Heart right ventricle (tissue), 16 donors: ENCODE measurements around the gene LLGL1. TPM values are rescaled to one million over a fixed set of nuclear protein-coding genes. Genes with fewer than 3 reads are reported as not detected.

Experiments used
- ATAC-seq, 8 donors: fragments of 200-7000 bp; cut with Tn5 transposase; one replicate each; pipeline ENCODE4 v1.9.1; 2020; ENCODE audit warnings: mild to moderate bottlenecking in 8 of 8, moderate library complexity in 8 of 8, moderate number of reproducible peaks in 1 of 8
- DNase-seq, 2 donors: peaks; one replicate each; pipeline ENCODE4 v3.0.0-alpha.2; 2020
- H3K27ac ChIP-seq, 10 donors: fragments of 200-600 bp; sonication (generic) in 2 of 10; one replicate each; pipeline versions ENCODE4 v1.5.0 to v1.8.0; 2020 to 2022; ENCODE audit warnings: mild to moderate bottlenecking in 3 of 10
- H3K27me3 ChIP-seq, 7 donors: fragments of 200-600 bp; one replicate each; pipeline ENCODE4 v1.8.0; 2021 to 2022; ENCODE audit warnings: mild to moderate bottlenecking in 2 of 7
- H3K36me3 ChIP-seq, 9 donors: fragments of 200-600 bp; sonication (generic) in 1 of 9; one replicate each; pipeline versions ENCODE4 v1.5.0 to v1.8.0; 2020 to 2022; ENCODE audit warnings: mild to moderate bottlenecking in 2 of 9
- H3K4me1 ChIP-seq, 9 donors: fragments of 200-600 bp; sonication (generic) in 1 of 9; one replicate each; pipeline versions ENCODE4 v1.5.0 to v1.8.0; 2020 to 2022; ENCODE audit warnings: mild to moderate bottlenecking in 4 of 9
- H3K4me3 ChIP-seq, 10 donors: fragments of 200-600 bp; sonication (generic) in 2 of 10; one replicate each; pipeline versions ENCODE4 v1.5.0 to v1.8.0; 2020 to 2022; ENCODE audit warnings: mild to moderate bottlenecking in 7 of 10, moderate library complexity in 2 of 10
- H3K9me3 ChIP-seq, 11 donors: fragments of 200-600 bp in 10 of 11; sonication (generic) in 2 of 11; one replicate each; pipeline versions ENCODE4 v1.5.0 to v1.8.0; 2013 to 2022; ENCODE audit warnings: mild to moderate bottlenecking in 2 of 11, control low read depth in 1 of 11, moderate library complexity in 1 of 11
- WGBS, 2 donors: extraction: QIAGEN DNeasy Blood & Tissue Kit; methylation state at CpG; one replicate each; pipeline ENCODE4 v1.1.7; 2013; ENCODE audit warnings: inconsistent platforms in 1 of 2; 5-methylcytosine and 5-hydroxymethylcytosine counted together
- intact Hi-C, 10 donors: fragments of 100-400 bp; cut with DNase I; formaldehyde crosslinking; loops; one replicate each; pipeline versions ENCODE4 v1.11.1 to v1.14.2; 2022
- polyA plus RNA-seq, 2 donors: library from polyadenylated mRNA; stranded (reverse); fragments of 200-250 nt; gene quantifications; one replicate each; pipeline ENCODE4 v1.2.3, GENCODE V29; 2013
- total RNA-seq, 10 donors: library from RNA; stranded (reverse); fragmentation: NEBNext Ultra II Directional in 3 of 10; extraction: Animal tissue kit (Norgen Biotek cat#: 25700) in 3 of 10; gene quantifications; one replicate each; pipeline versions ENCODE4 v1.2.1 to v1.2.4, GENCODE V29; 2021 to 2023
- TF ChIP-seq, protein P1 (sequence below), 9 donors: fragments of 200-600 bp; sonication (generic) in 2 of 9; IDR thresholded peaks; one replicate each; pipeline versions ENCODE4 v1.5.0 to v1.8.0; 2021 to 2022; ENCODE audit warnings: antibody characterized with exemption in 9 of 9, mild to moderate bottlenecking in 5 of 9, moderate library complexity in 1 of 9
- donor health status: Arrhythmogenic right ventricular cardiomyopathy.
- donor health status: ischemic (EF 13 %, LVEDD 7.1; RV severe dilation, severe dysfunction).
- donor health status: healthy with polysubstance abuse.
- donor health status: DM: no; HTN: yes; CAD: no.
- donor health status: DM: no; HTN: no; CAD: no.
- donor health status: ischemic (EF 25% LVEDD 6.9; RV normal size, moderate dysfunction).
- donor health status: ischemic (EF 25% LVEDD 5.7; RV mildly dilated, moderate dysfunction).
- donor health status: healthy.
- donor health status: DM: yes; HTN: yes; CAD: no.
- donor health status: Ischemic cardiomyopathy.
- donor health status: ischemic (EF 35%, LVEDD 5.7; RV mildly dilated, moderate dysfunction).
- donor health status: nonischemic (EF 11% LVEDD 7.7; RV severe dilation, severe dysfunction).
- donor health status: DM: yes; HTN: yes; CAD: no.
- donor health status: PGD.
- donor health status: ischemic (EF 29% LVEDD 5.4; RV normal size, mild dysfunction).
- donor health status: nonischemic (EF 23%, LVEDD 6.1; RV moderate dilation, normal function).

LLGL1 gene
- total and polyA plus RNA-seq, 12 donors = 5.8 to 12.4 (median 8.6) TPM

DNA sequence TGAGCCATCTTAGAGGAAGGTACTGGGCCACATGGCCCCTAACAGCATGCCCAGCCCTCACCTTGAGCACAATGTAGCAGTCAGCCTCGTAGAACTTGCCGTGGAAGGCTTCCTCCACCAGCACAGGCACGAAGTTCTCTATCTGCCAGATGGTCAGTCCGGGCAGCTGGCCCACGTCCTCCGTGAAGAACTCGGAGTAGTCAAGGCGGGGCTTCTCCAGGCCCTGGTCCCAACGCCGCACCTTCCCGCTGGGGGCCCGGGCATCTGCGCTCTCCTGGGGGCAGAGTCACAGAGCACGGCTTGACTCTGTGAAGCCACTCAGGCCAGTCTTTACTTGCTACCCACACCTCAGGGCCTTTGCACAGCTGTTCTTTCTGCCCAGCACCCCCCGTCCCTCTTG is 25.8 kb downstream of the LLGL1 start:
- intact Hi-C loops = no loop called here
- ATAC-seq (no peak), DNase-seq (no peak)
- 77 to 84% methylated on average over 15 of the region's 15 CpGs for WGBS, 2 donors
- Histone ChIP-seq H3K9me3 (no peaks in the 10 kb centered on the region), H3K36me3 (peaks cover 16 to 100% (median 79%) of the 10 kb centered on the region in 9 donors), H3K4me1 (peaks cover 12 to 32% (median 25%) of the 10 kb centered on the region in 9 donors), H3K27ac (no peak overlapping the region), H3K27me3 (no peaks in the 10 kb centered on the region), H3K4me3 (no peak overlapping the region)
- TF ChIP-seq, protein P1, sequence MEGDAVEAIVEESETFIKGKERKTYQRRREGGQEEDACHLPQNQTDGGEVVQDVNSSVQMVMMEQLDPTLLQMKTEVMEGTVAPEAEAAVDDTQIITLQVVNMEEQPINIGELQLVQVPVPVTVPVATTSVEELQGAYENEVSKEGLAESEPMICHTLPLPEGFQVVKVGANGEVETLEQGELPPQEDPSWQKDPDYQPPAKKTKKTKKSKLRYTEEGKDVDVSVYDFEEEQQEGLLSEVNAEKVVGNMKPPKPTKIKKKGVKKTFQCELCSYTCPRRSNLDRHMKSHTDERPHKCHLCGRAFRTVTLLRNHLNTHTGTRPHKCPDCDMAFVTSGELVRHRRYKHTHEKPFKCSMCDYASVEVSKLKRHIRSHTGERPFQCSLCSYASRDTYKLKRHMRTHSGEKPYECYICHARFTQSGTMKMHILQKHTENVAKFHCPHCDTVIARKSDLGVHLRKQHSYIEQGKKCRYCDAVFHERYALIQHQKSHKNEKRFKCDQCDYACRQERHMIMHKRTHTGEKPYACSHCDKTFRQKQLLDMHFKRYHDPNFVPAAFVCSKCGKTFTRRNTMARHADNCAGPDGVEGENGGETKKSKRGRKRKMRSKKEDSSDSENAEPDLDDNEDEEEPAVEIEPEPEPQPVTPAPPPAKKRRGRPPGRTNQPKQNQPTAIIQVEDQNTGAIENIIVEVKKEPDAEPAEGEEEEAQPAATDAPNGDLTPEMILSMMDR (IDR thresholded peaks at IDR 0.05) = no peak

DNA sequence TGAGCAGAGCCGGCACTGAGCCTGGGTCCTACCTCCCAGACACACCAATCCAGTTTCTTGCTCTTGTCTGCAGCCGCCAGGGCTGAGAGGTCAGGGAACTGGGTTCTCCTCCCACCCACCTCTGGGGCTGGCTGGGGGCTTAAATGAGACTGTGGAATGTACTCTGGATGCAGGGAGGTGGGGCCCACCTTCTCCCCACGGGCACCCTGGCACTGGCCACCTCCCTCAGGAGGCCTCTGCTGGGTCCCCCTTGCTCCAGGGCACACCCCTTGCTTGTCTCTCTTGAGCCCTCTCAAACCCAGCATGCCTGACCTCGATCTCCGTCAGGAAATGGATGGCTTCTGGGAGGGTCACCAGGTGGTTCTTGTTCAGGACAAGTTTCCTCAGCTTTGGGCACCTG is 26.7 kb downstream of the LLGL1 start:
- WGBS, 2 donors = 83 to 87% methylated on average over 5 of the region's 5 CpGs
- Histone ChIP-seq H3K4me1 (peaks cover 17 to 38% (median 32%) of the 10 kb centered on the region in 9 donors), H3K9me3 (no peaks in the 10 kb centered on the region), H3K27me3 (no peaks in the 10 kb centered on the region), H3K4me3 (no peak overlapping the region), H3K36me3 (peaks cover 16 to 99% (median 73%) of the 10 kb centered on the region in 9 donors), H3K27ac (no peak overlapping the region)
- no peak for ATAC-seq
- intact Hi-C loops = no loop called here
- TF ChIP-seq, protein P1 (IDR thresholded peaks at IDR 0.05) = no peak
- no peak for DNase-seq

DNA sequence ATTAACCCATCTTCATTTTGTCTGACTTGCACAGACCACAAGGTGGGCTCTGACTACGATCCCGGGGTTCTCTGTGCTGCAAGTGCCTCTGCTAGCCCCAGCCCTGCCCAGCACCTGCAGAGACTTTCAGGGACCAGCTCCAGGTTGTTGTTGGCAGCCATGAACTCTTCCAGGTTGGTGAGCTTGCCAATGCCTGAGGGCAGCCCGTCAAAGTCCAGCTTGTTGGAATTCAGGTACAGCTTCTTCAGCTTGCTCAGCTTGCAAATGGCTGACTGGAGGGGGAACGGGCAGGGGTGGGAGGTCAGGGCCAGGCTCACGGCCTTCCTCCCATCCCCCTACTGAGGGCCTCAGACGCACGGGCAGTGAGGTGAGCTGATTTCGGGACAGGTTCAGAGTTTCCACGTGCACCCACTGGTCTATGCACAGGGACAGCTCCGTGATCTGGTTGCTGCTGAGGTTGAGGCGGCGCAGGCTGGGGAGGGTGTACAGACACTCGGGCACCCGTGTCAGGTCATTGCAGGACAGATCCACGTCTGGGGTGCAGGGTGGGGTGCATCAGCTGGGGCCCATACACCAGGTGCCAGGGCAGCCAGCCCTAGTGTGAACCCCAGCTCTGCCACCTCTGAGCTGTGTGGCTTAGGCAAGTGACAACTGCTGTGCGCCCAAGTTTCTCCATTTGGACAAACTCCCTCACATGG is 27.9 kb downstream of the LLGL1 start:
- H3K9me3 ChIP-seq = no peaks in the 10 kb centered on the region
- peaks cover 16 to 87% (median 72%) of the 10 kb centered on the region in 9 donors for H3K36me3 ChIP-seq
- 86 to 87% methylated on average over 16 of the region's 16 CpGs for WGBS, 2 donors
- H3K4me3 ChIP-seq = no peak overlapping the region
- no peak for ATAC-seq
- DNase-seq = no peak
- no peaks in the 10 kb centered on the region for H3K27me3 ChIP-seq
- TF ChIP-seq, protein P1 (IDR thresholded peaks at IDR 0.05) = no peak
- intact Hi-C loops = no loop called here
- peaks cover 14 to 33% (median 27%) of the 10 kb centered on the region in 9 donors for H3K4me1 ChIP-seq
- no peak overlapping the region for H3K27ac ChIP-seq

DNA sequence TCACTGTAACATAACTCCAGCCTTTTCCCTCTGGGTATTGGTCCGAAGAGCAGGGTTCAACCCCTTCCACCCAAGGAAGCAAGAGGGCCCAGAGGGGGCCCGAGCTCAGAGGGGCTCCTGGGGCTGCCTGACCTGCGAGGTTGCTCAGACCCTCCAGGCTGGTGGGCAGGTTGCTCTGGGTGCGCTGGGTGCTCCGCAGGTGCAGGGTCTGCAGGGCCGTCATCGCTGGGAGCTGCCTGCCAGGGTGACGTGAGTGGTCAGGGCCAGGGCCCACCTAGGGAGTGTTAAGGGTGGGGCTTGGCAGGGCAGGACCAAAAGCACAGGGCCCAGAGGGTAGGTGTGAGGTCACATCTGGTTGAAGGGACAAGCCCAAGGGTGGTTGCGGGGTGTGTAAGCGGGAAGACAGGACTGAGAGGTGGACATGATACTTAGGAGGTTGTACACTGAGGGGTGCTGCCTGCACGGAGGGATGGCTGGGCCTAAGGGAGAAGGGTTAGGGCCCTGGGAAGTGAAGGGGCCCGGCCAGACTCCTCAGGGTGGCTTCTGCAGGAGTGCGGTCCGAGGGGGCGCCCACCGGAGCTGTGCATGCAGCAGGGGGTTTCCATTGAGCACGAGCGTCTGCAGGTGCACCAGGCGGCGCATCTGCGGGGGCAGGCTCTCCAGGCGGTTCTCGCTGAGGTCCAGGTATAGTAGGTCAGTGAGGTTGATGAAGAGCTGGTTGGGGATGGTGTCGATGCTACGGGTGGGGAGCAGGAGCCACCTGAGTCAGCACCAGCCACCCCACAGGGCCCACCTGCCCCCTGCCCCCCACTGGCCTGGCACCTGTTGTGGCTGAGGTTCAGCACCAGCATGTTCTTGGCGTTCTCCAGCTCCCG is 28.7 kb downstream of the LLGL1 start:
- Histone ChIP-seq H3K4me1 (peaks cover 10 to 30% (median 24%) of the 10 kb centered on the region in 9 donors), H3K27ac (no peak overlapping the region), H3K4me3 (no peak overlapping the region), H3K27me3 (no peaks in the 10 kb centered on the region), H3K9me3 (no peaks in the 10 kb centered on the region), H3K36me3 (peaks cover 16 to 78% (median 65%) of the 10 kb centered on the region in 9 donors)
- DNase-seq (no peak), ATAC-seq (no peak)
- TF ChIP-seq, protein P1 (IDR thresholded peaks at IDR 0.05) = no peak
- whole genome bisulfite sequencing, 2 donors = 90 to 92% methylated on average over 27 of the region's 27 CpGs
- intact Hi-C loops = no loop called here
